GM12878 (cell line): Measurements from ENCODE around the gene NUP210L. TPM values are rescaled to one million over a fixed set of nuclear protein-coding genes. Genes with fewer than 3 reads are reported as not detected.

Experiments
- ATF7 ChIP-seq: fragments of 450-650 bp; IDR thresholded peaks from 2 replicates; pipeline ENCODE4 v1.6.1; 2016; ENCODE audit warnings: low read depth, mild to moderate bottlenecking
- BHLHE40 ChIP-seq, 2 experiments: fragments of 450-650 bp in 1 of 2; IDR thresholded peaks; 2 replicates each; pipeline ENCODE4 v1.6.1; 2011 to 2017; ENCODE audit warnings: low read depth in 2 of 2, borderline replicate concordance in 1 of 2, improper control_type of control experiment in 1 of 2, low read length in 1 of 2, mild to moderate bottlenecking in 1 of 2
- CBX5 ChIP-seq: sonication (generic); IDR thresholded peaks from 2 replicates; pipeline ENCODE4 v1.6.1; 2016; ENCODE audit warnings: low read depth, moderate library complexity, mild to moderate bottlenecking, inconsistent platforms
- CHD2 ChIP-seq: IDR thresholded peaks from 2 replicates; pipeline ENCODE4 v1.6.1; 2011; ENCODE audit warnings: low read depth, low read length, improper control_type of control experiment, borderline replicate concordance
- CHD4 ChIP-seq: fragments of 200-600 bp; sonication (generic); IDR thresholded peaks from 2 replicates; pipeline ENCODE4 v1.6.1; 2016; ENCODE audit warnings: mild to moderate bottlenecking
- ESRRA ChIP-seq: IDR thresholded peaks from 2 replicates; pipeline ENCODE4 v1.6.1; 2012; ENCODE audit warnings: mild to moderate bottlenecking, low read length, improper control_type of control experiment
- FOXK2 ChIP-seq: fragments of 450-650 bp; IDR thresholded peaks from 2 replicates; pipeline ENCODE4 v1.6.1; 2017; ENCODE audit warnings: mild to moderate bottlenecking, moderate library complexity
- IKZF1 ChIP-seq: fragments of 450-650 bp; conservative IDR thresholded peaks from 2 replicates; pipeline ENCODE4 v1.6.1; 2017; ENCODE audit warnings: antibody characterized with exemption, mild to moderate bottlenecking
- IKZF2 ChIP-seq, 2 experiments: fragments of 450-650 bp; IDR thresholded peaks; 2 replicates each; pipeline ENCODE4 v1.6.1; 2017; ENCODE audit warnings: mild to moderate bottlenecking in 2 of 2, moderate library complexity in 2 of 2
- KDM1A ChIP-seq: fragments of 200-600 bp; sonication (generic); IDR thresholded peaks from 2 replicates; pipeline ENCODE4 v1.6.1; 2016; ENCODE audit warnings: borderline replicate concordance
- MXI1 ChIP-seq: fragments of 150-350 bp; IDR thresholded peaks from 2 replicates; pipeline ENCODE4 v1.6.1; 2011; ENCODE audit warnings: low read depth, mild to moderate bottlenecking, inconsistent platforms, low read length, improper control_type of control experiment
- RBBP5 ChIP-seq: fragments of 200-600 bp; sonication (generic); conservative IDR thresholded peaks from 2 replicates; pipeline ENCODE4 v1.6.1; 2016
- SMARCA5 ChIP-seq: fragments of 450-650 bp; IDR thresholded peaks from 2 replicates; pipeline ENCODE4 v1.6.1; 2017; ENCODE audit warnings: mild to moderate bottlenecking
- SREBF2 ChIP-seq: IDR thresholded peaks from 2 replicates; pipeline ENCODE4 v1.6.1; 2012; ENCODE audit warnings: mild to moderate bottlenecking, low read length
- TARDBP ChIP-seq: IDR thresholded peaks from 2 replicates; pipeline ENCODE4 v1.6.1; 2016; ENCODE audit warnings: borderline replicate concordance
- ZNF274 ChIP-seq: IDR thresholded peaks from one replicate; pipeline ENCODE4 v1.8.0; 2011; ENCODE audit not compliant: insufficient read length, insufficient read depth
- polyA plus RNA-seq, 11 experiments: library from polyadenylated mRNA; depleted of rRNA in 4 of 11; unstranded in 6 of 11; stranded (reverse) in 5 of 11; fragments of >200 nt; fragmentation: Nextera tagmentation in 4 of 11; fragmentation: Illumina TruSeq in 1 of 11; extraction: Ambion mirVana in 4 of 11; extraction: Trizol in 1 of 11; gene quantifications; 1 replicate in 1 of 11; 2 replicates in 10 of 11; pipeline versions ENCODE4 v1.2.1 to v1.2.3, GENCODE V29; 2011 to 2016; ENCODE audit warnings: inconsistent platforms in 2 of 11, missing spikeins in 2 of 11, low read depth in 1 of 11
- total RNA-seq, 4 experiments: library from RNA; depleted of rRNA in 3 of 4; stranded (reverse); fragments of >200 nt in 3 of 4; fragmentation: Illumina TruSeq in 1 of 4; extraction: Trizol in 1 of 4; gene quantifications; 2 replicates each; pipeline versions ENCODE4 v1.2.1 to v1.2.3, GENCODE V29; 2013 to 2021
- TF ChIP-seq, protein P1 (sequence below): IDR thresholded peaks from 2 replicates; pipeline ENCODE4 v1.6.1; 2012; ENCODE audit warnings: low read depth, low read length, improper control_type of control experiment
- TF ChIP-seq, protein P2 (sequence below), 3 experiments: IDR thresholded peaks in 2 of 3; conservative IDR thresholded peaks in 1 of 3; 2 replicates each; pipeline ENCODE4 v1.5.1; 2011; ENCODE audit warnings: low read depth in 3 of 3, low read length in 3 of 3, mild to moderate bottlenecking in 3 of 3, control low read depth in 2 of 3, moderate library complexity in 2 of 3, inconsistent platforms in 1 of 3, mixed read lengths in 1 of 3; ENCODE audit not compliant: control insufficient read depth in 2 of 3, insufficient read depth in 1 of 3; ENCODE audit errors: extremely low read depth in 1 of 3
- TF ChIP-seq, protein P3 (sequence below): fragments of 450-650 bp; IDR thresholded peaks from 2 replicates; pipeline ENCODE4 v1.6.1; 2017; ENCODE audit warnings: borderline replicate concordance
- TF ChIP-seq, protein P4 (sequence below): IDR thresholded peaks from 2 replicates; pipeline ENCODE4 v1.6.1; 2012; ENCODE audit warnings: low read length, inconsistent platforms
- TF ChIP-seq, protein P5 (sequence below): IDR thresholded peaks from 2 replicates; pipeline ENCODE4 v1.6.1; 2011; ENCODE audit warnings: low read depth, low read length, improper control_type of control experiment, borderline replicate concordance

The NUP210L gene
- total and polyA plus RNA-seq, 10 of the 15 experiments (the other 5 are each of a cell fraction or from before 2014, with no cell fraction given) = 0.04 to 0.08 (median 0.07) TPM; not detected in 7

DNA sequence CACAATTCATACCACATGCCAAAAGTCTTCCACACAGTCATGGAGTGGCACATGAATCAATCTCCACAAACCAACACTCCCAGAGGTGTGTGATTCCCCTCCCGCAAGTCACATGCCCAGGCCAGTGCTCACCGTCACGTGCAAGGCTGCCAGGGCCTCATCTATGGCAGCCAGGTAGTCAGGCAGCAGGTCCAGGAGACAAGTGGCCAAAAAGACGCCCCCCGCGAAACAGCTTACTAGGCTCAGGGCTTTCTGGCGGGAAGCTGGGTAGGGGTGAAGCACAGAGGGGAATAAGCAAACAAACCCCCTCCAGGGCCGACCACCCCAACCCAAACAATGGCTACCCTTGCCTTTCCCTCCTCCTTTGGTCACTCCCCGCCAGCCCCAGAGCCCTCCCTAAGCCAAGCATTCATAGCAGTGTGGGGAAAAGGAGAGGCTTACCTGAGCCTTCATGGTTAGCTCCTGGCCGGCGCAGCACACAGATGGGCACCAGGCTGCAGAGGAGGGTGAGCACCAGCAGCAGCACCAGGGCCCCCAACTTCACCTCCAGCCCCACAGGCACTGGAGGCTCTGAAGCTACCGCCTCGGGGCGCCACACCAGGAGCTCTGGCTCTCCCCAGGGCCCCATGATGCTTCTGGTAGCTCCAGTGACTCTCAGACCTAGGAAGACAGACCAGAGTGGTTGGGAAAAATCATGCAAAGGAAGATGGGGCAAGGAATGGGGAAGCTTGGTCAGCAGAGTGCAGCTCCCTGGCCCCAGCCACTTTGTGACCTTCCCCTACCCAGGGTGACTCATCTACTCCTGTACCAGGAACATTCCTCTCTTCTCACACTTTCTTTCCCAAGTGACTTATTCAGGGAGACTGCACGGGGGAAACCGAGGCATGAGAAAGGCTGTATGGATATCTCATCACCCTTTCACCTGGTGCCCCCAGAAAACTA, 192.5 kb downstream of the NUP210L start (continued):
- TF ChIP-seq, protein P1, sequence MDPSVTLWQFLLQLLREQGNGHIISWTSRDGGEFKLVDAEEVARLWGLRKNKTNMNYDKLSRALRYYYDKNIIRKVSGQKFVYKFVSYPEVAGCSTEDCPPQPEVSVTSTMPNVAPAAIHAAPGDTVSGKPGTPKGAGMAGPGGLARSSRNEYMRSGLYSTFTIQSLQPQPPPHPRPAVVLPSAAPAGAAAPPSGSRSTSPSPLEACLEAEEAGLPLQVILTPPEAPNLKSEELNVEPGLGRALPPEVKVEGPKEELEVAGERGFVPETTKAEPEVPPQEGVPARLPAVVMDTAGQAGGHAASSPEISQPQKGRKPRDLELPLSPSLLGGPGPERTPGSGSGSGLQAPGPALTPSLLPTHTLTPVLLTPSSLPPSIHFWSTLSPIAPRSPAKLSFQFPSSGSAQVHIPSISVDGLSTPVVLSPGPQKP = no peak
- TF ChIP-seq IKZF2 (IDR thresholded peaks at IDR 0.05) (peak in 1 of 2 experiments; percentile 22; a peak in 2 of 4 replicates), KDM1A (no peak), BHLHE40 (IDR thresholded peaks at IDR 0.05; ENCODE audit: borderline replicate concordance in 1 of 2, low read depth in 2 of 2, low read length in 1 of 2) (peak; percentile 97), CHD4 (no peak), MXI1 (no peak), FOXK2 (no peak), SMARCA5 (no peak), TARDBP (no peak), IKZF1 (0 out of 2 replicates have a peak, but pooled peaks have one; percentile 26), CBX5 (no peak), SREBF2 (no peak), ESRRA (no peak), ATF7 (0 out of 2 replicates have a peak, but pooled peaks have one; percentile 9), RBBP5 (no peak), ZNF274 (no peak), CHD2 (no peak)
- TF ChIP-seq, protein P2, sequence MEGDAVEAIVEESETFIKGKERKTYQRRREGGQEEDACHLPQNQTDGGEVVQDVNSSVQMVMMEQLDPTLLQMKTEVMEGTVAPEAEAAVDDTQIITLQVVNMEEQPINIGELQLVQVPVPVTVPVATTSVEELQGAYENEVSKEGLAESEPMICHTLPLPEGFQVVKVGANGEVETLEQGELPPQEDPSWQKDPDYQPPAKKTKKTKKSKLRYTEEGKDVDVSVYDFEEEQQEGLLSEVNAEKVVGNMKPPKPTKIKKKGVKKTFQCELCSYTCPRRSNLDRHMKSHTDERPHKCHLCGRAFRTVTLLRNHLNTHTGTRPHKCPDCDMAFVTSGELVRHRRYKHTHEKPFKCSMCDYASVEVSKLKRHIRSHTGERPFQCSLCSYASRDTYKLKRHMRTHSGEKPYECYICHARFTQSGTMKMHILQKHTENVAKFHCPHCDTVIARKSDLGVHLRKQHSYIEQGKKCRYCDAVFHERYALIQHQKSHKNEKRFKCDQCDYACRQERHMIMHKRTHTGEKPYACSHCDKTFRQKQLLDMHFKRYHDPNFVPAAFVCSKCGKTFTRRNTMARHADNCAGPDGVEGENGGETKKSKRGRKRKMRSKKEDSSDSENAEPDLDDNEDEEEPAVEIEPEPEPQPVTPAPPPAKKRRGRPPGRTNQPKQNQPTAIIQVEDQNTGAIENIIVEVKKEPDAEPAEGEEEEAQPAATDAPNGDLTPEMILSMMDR (IDR thresholded peaks at IDR 0.05 in 2 of 3, conservative IDR thresholded peaks at IDR 0.05 in 1 of 3; ENCODE audit: control insufficient read depth in 2 of 3, extremely low read depth in 1 of 3, insufficient read depth in 1 of 3, low read depth in 3 of 3, low read length in 3 of 3) = 0 out of 6 replicates have a peak, but pooled peaks of 2 of the 3 experiments have one; percentile 13
- TF ChIP-seq, protein P3, sequence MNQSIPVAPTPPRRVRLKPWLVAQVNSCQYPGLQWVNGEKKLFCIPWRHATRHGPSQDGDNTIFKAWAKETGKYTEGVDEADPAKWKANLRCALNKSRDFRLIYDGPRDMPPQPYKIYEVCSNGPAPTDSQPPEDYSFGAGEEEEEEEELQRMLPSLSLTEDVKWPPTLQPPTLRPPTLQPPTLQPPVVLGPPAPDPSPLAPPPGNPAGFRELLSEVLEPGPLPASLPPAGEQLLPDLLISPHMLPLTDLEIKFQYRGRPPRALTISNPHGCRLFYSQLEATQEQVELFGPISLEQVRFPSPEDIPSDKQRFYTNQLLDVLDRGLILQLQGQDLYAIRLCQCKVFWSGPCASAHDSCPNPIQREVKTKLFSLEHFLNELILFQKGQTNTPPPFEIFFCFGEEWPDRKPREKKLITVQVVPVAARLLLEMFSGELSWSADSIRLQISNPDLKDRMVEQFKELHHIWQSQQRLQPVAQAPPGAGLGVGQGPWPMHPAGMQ = no peak
- TF ChIP-seq, protein P4, sequence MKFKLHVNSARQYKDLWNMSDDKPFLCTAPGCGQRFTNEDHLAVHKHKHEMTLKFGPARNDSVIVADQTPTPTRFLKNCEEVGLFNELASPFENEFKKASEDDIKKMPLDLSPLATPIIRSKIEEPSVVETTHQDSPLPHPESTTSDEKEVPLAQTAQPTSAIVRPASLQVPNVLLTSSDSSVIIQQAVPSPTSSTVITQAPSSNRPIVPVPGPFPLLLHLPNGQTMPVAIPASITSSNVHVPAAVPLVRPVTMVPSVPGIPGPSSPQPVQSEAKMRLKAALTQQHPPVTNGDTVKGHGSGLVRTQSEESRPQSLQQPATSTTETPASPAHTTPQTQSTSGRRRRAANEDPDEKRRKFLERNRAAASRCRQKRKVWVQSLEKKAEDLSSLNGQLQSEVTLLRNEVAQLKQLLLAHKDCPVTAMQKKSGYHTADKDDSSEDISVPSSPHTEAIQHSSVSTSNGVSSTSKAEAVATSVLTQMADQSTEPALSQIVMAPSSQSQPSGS = no peak
- TF ChIP-seq, protein P5, sequence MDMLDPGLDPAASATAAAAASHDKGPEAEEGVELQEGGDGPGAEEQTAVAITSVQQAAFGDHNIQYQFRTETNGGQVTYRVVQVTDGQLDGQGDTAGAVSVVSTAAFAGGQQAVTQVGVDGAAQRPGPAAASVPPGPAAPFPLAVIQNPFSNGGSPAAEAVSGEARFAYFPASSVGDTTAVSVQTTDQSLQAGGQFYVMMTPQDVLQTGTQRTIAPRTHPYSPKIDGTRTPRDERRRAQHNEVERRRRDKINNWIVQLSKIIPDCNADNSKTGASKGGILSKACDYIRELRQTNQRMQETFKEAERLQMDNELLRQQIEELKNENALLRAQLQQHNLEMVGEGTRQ = peak; percentile 78
